Activated CD4-positive, alpha-beta T cell treated with anti-CD3 and anti-CD28 coated beads for 1 hour (primary cell): Measurements from ENCODE around the gene DIABLO.
"Not testable (repeated sequence)": the region's sequence is repeated elsewhere in the genome, so short reads cannot be mapped to it uniquely, and the experiment has no call there.

Experiments used
- DNase-seq: peaks from one replicate; pipeline ENCODE4 v3.0.0-alpha.2; 2020

DIABLO gene

GRCh38 chr12:122225683-122226365 lies at the start of gene DIABLO:
Gene DIABLO, minus strand, starts transcription at chr12:122226052. Its CDS starts 38 bp downstream, at chr12:122226014.
- DNase-seq = peak; percentile 100

- DNase-seq = no peak
Observed at GRCh38 chr12:122275459-122275858, 49.6 kb upstream of the DIABLO start.

- peak; percentile 87 for DNase-seq
Observed at GRCh38 chr12:122266230-122266901, 40.5 kb upstream of the DIABLO start, which contains the start of gene VPS33A. Gene VPS33A, minus strand, starts transcription at chr12:122266494. Its CDS starts 86 bp downstream, at chr12:122266408.

- DNase-seq = no peak
Observed at GRCh38 chr12:122265886-122266229, 40.0 kb upstream of the DIABLO start.

- DNase-seq = no peak
Observed at GRCh38 chr12:122265476-122265875, 39.6 kb upstream of the DIABLO start.

- not testable (repeated sequence) for DNase-seq
Observed at GRCh38 chr12:122260735-122261134, 34.9 kb upstream of the DIABLO start.

- DNase-seq = not testable (repeated sequence)
Observed at GRCh38 chr12:122258939-122259338, 33.1 kb upstream of the DIABLO start.

- not testable (repeated sequence) for DNase-seq
Observed at GRCh38 chr12:122258462-122258861, 32.6 kb upstream of the DIABLO start.

GRCh38 chr12:122250536-122250935 lies 24.7 kb upstream of the DIABLO start:
- no peak for DNase-seq

- DNase-seq = no peak
Observed at GRCh38 chr12:122250047-122250446, 24.2 kb upstream of the DIABLO start.

- DNase-seq = no peak
Observed at GRCh38 chr12:122245553-122245952, 19.7 kb upstream of the DIABLO start.

- no peak for DNase-seq
Observed at GRCh38 chr12:122244565-122245371, 18.9 kb upstream of the DIABLO start.

- DNase-seq = no peak
Observed at GRCh38 chr12:122243965-122244364, 18.1 kb upstream of the DIABLO start.

GRCh38 chr12:122238861-122239260 lies 13.0 kb upstream of the DIABLO start:
- no peak for DNase-seq

GRCh38 chr12:122235741-122236140 lies 9.9 kb upstream of the DIABLO start:
- no peak for DNase-seq

- no peak for DNase-seq
Observed at GRCh38 chr12:122232691-122233090, 6.8 kb upstream of the DIABLO start.

- DNase-seq = no peak
Observed at GRCh38 chr12:122230798-122231197, 4.9 kb upstream of the DIABLO start.

- no peak for DNase-seq
Observed at GRCh38 chr12:122228092-122228491, 2.2 kb upstream of the DIABLO start.

- DNase-seq = no peak
Observed at GRCh38 chr12:122227341-122227740, 1.5 kb upstream of the DIABLO start.

GRCh38 chr12:122226366-122227125 lies 694 bp upstream of the DIABLO start:
- no peak for DNase-seq

- DNase-seq = no peak
Observed at GRCh38 chr12:122216445-122216844, 9.4 kb downstream of the DIABLO start.

GRCh38 chr12:122215771-122216170 lies 10.1 kb downstream of the DIABLO start:
- no peak for DNase-seq
